Ovary (tissue), 9 donors: ENCODE results near the gene GPX6. TPM values are rescaled to one million over a fixed set of nuclear protein-coding genes. Genes with fewer than 3 reads are reported as not detected.

Experiments used
- DNase-seq, 5 donors: peaks; one replicate each; pipeline ENCODE4 v3.0.0-alpha.2; 2019 to 2020
- H3K27ac ChIP-seq, 2 donors: fragments of 200-600 bp; one replicate each; pipeline versions ENCODE4 v1.5.1 to v1.8.0; 2019 to 2022
- H3K27me3 ChIP-seq: fragments of 200-600 bp; one replicate; pipeline ENCODE4 v1.8.0; 2022
- H3K36me3 ChIP-seq: fragments of 200-600 bp; sonication (generic); one replicate; pipeline ENCODE4 v1.5.1; 2019
- H3K4me1 ChIP-seq: one replicate; pipeline ENCODE4 v1.8.1; 2013; ENCODE audit warnings: mild to moderate bottlenecking, moderate library complexity; ENCODE audit not compliant: insufficient read depth
- H3K4me3 ChIP-seq: fragments of 200-600 bp; sonication (generic); one replicate; pipeline ENCODE4 v1.5.1; 2017
- H3K9me3 ChIP-seq, 2 donors: fragments of 200-600 bp in 1 of 2; sonication (generic) in 1 of 2; one replicate each; pipeline versions ENCODE4 v1.5.1 to v1.8.1; 2013 to 2019; ENCODE audit warnings: mild to moderate bottlenecking in 1 of 2, moderate library complexity in 1 of 2
- CTCF ChIP-seq, 3 donors: fragments of 450-650 bp in 2 of 3; fragments of 200-600 bp in 1 of 3; IDR thresholded peaks; one replicate each; pipeline versions ENCODE4 v1.5.1 to v1.8.0; 2016 to 2022; ENCODE audit warnings: antibody characterized with exemption in 3 of 3, mild to moderate bottlenecking in 1 of 3
- EP300 ChIP-seq: sonication (generic); formaldehyde crosslinking; IDR thresholded peaks from one replicate; pipeline ENCODE4 v1.6.1; 2017; ENCODE audit warnings: antibody characterized with exemption
- POLR2A ChIP-seq: fragments of 450-650 bp; IDR thresholded peaks from one replicate; pipeline ENCODE4 v1.6.1; 2017; ENCODE audit warnings: antibody characterized with exemption, mild to moderate bottlenecking, moderate library complexity
- whole genome bisulfite sequencing, 3 donors: extraction: QIAGEN DNeasy Blood & Tissue Kit in 1 of 3; methylation state at CpG; one replicate each; pipeline versions ENCODE4 v1.1.5 to v1.1.7; 2013 to 2017; 5-methylcytosine and 5-hydroxymethylcytosine counted together
- intact Hi-C, 4 donors: fragments of 100-400 bp; cut with DNase I; formaldehyde crosslinking; loops; one replicate each; pipeline versions ENCODE4 v1.11.0 to v1.15.1; 2022 to 2023
- polyA plus RNA-seq, 2 donors: library from polyadenylated mRNA; stranded (reverse); fragments of 200-250 nt in 1 of 2; fragments of 350-450 nt in 1 of 2; fragmentation: Illumina TruSeq in 1 of 2; extraction: RNeasy Lipid Tissue Mini Kit (QIAGEN cat#74804) in 1 of 2; gene quantifications; one replicate each; pipeline ENCODE4 v1.2.3, GENCODE V29; 2013 to 2014
- total RNA-seq, 7 donors: library from RNA; depleted of rRNA in 2 of 7; stranded (reverse); fragments of >200 nt in 2 of 7; fragmentation: NEBNext Ultra II Directional in 3 of 7; extraction: Animal tissue kit (Norgen Biotek cat#: 25700) in 3 of 7; gene quantifications; one replicate each; pipeline versions ENCODE4 v1.1.0 to v1.2.4, GENCODE V29; 2016 to 2023
- donor health status: DM: no; HTN: no; CAD: no; lungs with moderate emphysema.
- donor health status: DM: no; HTN: no; CAD: no.
- donor health status: Bipolar disorder and iron deficiency.
- donor health status: DM: yes; HTN: yes; CAD: no.
- donor health status: DM: no; HTN: no; CAD: no.
- donor health status: DM: yes; HTN: yes; CAD: no.

The GPX6 gene
- total and polyA plus RNA-seq, 9 donors, result not detected

GRCh38 chr6:28545955-28546354 is 30.4 kb upstream of the GPX6 start:
- H3K36me3 ChIP-seq, result no peaks in the 10 kb centered on the region
- intact Hi-C loops, result no loop called here
- no peaks in the 10 kb centered on the region for H3K4me1 ChIP-seq
- peaks cover 0 to 6% of the 10 kb centered on the region in 2 donors for H3K9me3 ChIP-seq
- TF ChIP-seq CTCF (IDR thresholded peaks at IDR 0.05), result no peak
- no peak for TF ChIP-seq EP300
- no peak for TF ChIP-seq POLR2A
- no peak overlapping the region for H3K4me3 ChIP-seq
- no peak for DNase-seq
- no peak overlapping the region for H3K27ac ChIP-seq
- no peaks in the 10 kb centered on the region for H3K27me3 ChIP-seq

GRCh38 chr6:28543651-28544610 is 28.3 kb upstream of the GPX6 start:
- Histone ChIP-seq H3K27me3 (no peaks in the 10 kb centered on the region), H3K27ac (no peak overlapping the region), H3K9me3 (peaks cover 0 to 3% of the 10 kb centered on the region in 2 donors), H3K36me3 (no peaks in the 10 kb centered on the region), H3K4me1 (no peaks in the 10 kb centered on the region), H3K4me3 (peak overlapping the region; percentile 15)
- DNase-seq, result peak in 3 of 5 donors; percentile 20 to 50 (median 24)
- intact Hi-C loops, result no loop called here
- 7 to 10% (median 8%) methylated on average over 31 of the region's 31 CpGs for WGBS, 3 donors
- TF ChIP-seq CTCF (IDR thresholded peaks at IDR 0.05) (no peak), POLR2A (no peak), EP300 (no peak)

GRCh38 chr6:28542440-28543296 is 27.1 kb upstream of the GPX6 start:
- H3K27me3 ChIP-seq, result no peaks in the 10 kb centered on the region
- DNase-seq, result peak; percentile 33 to 54 (median 46)
- no peak overlapping the region for H3K27ac ChIP-seq
- 1% methylated on average over 30 of the region's 30 CpGs for WGBS, 3 donors
- TF ChIP-seq POLR2A, result no peak
- TF ChIP-seq EP300, result no peak
- no peak for TF ChIP-seq CTCF (IDR thresholded peaks at IDR 0.05)
- H3K4me1 ChIP-seq, result no peaks in the 10 kb centered on the region
- H3K4me3 ChIP-seq, result peak overlapping the region; percentile 26
- H3K36me3 ChIP-seq, result no peaks in the 10 kb centered on the region
- intact Hi-C loops, result no loop called here
- H3K9me3 ChIP-seq, result peaks cover 0 to 3% of the 10 kb centered on the region in 2 donors

GRCh38 chr6:28541996-28542395 is 26.4 kb upstream of the GPX6 start:
- Histone ChIP-seq H3K4me3 (no peak overlapping the region), H3K36me3 (no peaks in the 10 kb centered on the region), H3K27ac (no peak overlapping the region), H3K9me3 (peaks cover 0 to 3% of the 10 kb centered on the region in 2 donors), H3K27me3 (no peaks in the 10 kb centered on the region), H3K4me1 (peaks cover under 1% of the 10 kb centered on the region)
- TF ChIP-seq POLR2A (no peak), CTCF (IDR thresholded peaks at IDR 0.05) (no peak), EP300 (no peak)
- 42 to 50% (median 49%) methylated on average over 7 of the region's 7 CpGs for WGBS, 3 donors
- intact Hi-C loops, result no loop called here
- no peak for DNase-seq
